HG03457 (cell line): Measurements from ENCODE around the gene CLIC4.
"Not testable (repeated sequence)": the region's sequence is repeated elsewhere in the genome, so short reads cannot be mapped to it uniquely, and the experiment has no call there.

Source experiments
- ATAC-seq: cut with Tn5 transposase; IDR thresholded peaks from one replicate; pipeline ENCODE4 v1.9.1; 2021; ENCODE audit warnings: moderate number of reproducible peaks; ENCODE audit not compliant: unreplicated experiment

The CLIC4 gene

GRCh38 chr1:24769656-24770651 lies 24.7 kb downstream of the CLIC4 start:
- ATAC-seq: no peak

DNA sequence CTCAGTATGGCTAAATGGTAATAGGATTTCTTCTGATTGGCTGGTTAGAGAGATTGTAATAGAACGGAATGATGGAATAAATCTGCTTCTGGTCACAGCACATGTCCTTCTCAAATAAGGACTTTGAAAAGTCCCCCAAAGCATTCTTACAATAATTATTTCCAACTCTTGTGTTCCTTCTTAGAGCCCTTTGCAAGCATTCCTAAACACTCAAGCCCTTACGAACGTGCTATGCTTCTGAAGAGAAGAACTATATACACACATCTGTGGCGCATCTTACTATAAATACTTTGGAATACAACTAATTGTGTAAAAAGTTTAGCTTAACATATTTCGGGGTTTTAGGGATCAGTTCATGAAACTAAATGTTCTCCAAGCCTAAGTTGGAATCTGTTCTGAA lies 25.6 kb downstream of the CLIC4 start:
- no peak for ATAC-seq

DNA sequence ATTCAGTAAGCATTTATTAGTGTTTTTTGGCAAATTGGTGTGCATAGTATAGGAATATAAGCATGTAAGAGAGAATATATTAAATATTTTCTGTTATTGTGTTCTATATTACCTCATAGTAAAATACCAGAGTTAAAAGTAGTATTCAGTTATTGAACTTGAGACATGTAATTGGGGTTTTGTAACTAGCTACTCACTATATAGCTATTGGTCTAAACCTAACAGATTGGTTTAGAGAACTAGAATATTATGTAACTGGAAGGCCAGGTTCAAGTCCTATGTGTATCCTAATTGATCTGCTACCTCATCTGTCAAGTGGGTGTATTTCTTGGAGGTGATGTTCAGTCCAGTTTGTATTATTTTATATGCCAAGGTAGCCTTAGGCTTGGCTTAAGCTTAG lies 26.3 kb downstream of the CLIC4 start:
- ATAC-seq: no peak

GRCh38 chr1:24773618-24774017 lies 28.4 kb downstream of the CLIC4 start:
- ATAC-seq: no peak

- ATAC-seq: no peak
Observed at GRCh38 chr1:24775348-24775747, 30.1 kb downstream of the CLIC4 start.

- no peak for ATAC-seq
Observed at GRCh38 chr1:24775916-24776315, 30.7 kb downstream of the CLIC4 start.

- no peak for ATAC-seq
Observed at GRCh38 chr1:24776821-24777220, 31.6 kb downstream of the CLIC4 start.

DNA sequence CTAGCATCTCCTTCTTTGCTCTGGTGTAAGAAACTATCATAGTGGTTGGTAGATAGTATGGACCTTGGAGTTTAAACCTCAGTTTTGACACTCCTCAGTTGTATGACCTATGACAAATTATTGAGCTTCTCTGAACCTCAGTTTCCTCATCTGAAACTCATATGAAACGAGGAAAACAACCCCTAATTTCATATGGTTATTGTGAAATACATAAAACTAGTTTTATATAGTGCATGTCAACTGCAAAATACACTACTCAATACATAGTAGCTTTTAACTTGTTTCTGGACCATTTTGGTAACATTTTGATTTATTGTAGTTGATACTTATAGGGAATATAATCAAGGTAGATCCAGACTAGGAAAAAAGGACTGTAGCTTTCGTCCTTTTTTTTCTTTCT lies 32.9 kb downstream of the CLIC4 start:
- no peak for ATAC-seq

DNA sequence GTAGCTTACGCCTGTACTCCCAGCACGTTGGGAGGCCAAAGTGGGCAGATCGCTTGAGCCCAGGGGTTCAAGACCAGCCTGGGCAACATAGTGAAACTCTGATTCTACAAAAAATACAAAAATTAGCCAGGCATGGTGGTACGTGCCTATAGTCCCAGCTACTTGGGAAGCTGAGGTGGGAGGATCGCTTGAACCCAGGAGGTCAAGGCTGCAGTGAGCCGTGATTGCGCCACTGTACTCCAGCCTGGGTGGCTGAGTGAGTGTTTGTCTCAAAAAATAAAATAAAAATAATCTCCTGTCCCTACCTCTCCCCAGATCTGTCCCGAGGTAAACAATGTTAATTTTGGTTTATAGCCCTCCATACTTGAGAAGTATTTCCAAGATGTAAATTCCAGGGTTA lies 34.0 kb downstream of the CLIC4 start:
- not testable (repeated sequence) for ATAC-seq

GRCh38 chr1:24779689-24780464 lies 34.6 kb downstream of the CLIC4 start:
- ATAC-seq: no peak

- not testable (repeated sequence) for ATAC-seq
Observed at GRCh38 chr1:24780626-24781025, 35.4 kb downstream of the CLIC4 start.

DNA sequence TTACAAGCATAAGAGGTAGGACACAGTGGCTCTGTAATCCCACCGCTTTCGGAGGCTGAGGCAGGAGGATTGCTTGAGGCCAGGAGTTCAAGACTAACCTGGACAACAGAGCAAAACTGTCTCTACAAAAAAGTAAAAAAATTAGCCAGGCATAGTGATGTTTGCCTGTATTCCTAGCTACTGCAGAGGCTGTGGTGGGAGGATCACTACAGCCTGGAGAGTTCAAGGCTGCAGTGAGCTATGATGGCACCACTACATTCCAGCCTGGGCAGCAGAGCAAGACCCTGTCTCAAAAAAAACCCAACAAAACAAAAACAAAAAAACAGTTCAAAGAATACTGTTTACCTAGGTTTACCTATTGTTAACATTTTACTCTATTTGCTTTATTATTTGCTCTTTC lies 37.4 kb downstream of the CLIC4 start:
- ATAC-seq: no peak

DNA sequence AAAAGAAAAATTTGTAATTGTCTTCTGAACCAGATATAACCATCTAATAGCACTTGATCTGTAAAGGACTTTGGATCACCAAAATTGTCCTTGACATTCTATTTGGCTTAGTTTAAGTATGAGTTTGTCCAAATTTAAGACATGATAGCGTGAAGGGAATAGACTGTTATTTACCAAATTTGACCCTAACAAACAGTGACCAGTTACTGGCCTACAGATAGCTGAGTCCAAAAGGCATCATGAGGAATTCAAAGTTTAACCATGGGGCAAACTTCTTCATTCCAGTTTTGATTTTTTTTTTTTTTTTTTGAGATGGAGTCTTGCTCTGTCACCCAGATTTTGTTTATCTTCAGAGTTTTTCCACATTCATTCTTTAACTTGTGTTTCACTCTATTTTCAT lies 38.5 kb downstream of the CLIC4 start:
- ATAC-seq: no peak

GRCh38 chr1:24786191-24786590 lies 40.9 kb downstream of the CLIC4 start:
- ATAC-seq: no peak

DNA sequence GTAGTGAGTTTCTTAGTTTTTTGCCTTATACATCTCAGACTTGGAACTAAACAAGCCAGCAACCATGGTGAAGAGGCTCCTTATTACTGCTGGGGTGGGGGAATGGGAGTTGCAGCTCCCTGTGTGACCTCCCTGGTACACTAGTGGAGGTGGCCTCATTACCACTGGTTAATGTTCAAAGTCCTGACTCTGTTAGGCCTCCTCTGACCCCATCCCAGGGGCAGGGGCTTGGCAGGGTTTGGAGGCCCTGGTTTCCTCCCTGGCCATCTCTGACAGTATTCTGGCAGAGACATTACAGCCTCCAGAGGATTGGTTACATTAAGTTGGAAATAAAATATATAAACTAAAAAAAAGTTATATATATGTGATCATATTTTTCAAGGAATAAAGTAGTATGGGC lies 45.2 kb downstream of the CLIC4 start:
- ATAC-seq: no peak

- no peak for ATAC-seq
Observed at GRCh38 chr1:24793447-24794129, 48.3 kb downstream of the CLIC4 start.

DNA sequence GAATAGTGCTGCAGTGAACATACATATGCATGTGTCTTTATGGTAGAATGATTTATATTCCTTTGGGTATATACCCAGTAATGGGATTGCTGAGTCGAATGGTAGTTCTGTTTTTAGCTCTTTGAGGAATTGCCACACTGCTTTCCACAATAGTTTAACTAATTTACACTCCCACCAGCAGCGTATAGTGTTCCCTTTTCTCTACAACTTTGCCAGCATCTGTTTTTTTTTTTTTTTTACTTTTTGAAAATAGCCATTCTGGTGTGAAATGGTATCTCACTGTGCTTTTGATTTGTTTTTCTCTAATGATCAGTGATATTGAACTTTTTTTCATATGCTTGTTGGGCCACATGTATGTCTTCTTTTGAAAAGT lies 48.9 kb downstream of the CLIC4 start:
- ATAC-seq: not testable (repeated sequence)

- ATAC-seq: no peak
Observed at GRCh38 chr1:24795236-24795635, 50.0 kb downstream of the CLIC4 start.

DNA sequence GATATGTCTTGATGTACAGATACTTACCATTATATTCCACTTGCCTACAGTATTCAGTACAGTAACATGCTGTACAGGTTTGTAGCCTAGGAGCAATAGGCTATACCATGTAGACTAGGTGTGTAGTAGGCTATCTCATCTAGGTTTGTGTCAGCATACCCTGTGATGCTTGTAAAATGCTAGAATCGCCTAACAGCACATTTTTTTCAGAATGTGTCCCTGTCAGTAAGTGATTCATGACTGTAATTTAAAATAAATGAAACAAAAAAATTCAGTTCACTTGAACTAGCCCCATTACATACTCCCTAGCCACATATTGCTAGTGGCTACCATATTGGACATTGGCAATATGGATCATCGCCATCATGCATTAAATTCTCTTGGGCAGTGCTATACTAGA lies 51.3 kb downstream of the CLIC4 start:
- no peak for ATAC-seq

DNA sequence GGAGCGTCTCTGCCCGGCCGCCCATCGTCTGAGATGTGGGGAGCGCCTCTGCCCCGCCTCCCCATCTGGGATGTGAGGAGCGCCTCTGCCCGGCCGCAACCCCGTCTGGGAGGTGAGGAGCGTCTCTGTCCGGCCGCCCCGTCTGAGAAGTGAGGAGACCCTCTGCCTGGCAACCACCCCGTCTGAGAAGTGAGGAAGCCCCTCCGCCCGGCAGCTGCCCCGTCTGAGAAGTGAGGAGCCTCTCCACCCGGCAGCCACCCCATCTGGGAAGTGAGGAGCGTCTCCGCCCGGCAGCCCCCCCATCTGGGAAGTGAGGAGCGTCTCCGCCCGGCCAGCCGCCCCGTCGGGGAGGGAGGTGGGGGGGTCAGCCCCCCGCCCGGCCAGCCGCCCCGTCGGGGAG lies 54.0 kb downstream of the CLIC4 start:
- ATAC-seq: not testable (repeated sequence)

- no peak for ATAC-seq
Observed at GRCh38 chr1:24801176-24801575, 55.9 kb downstream of the CLIC4 start.
